ENCODE results near the gene RUNX2.
A peak's percentile ranks its signal among the peaks of the same experiment; 100 is the strongest.

RUNX2 gene

GRCh38 chr6:45411959-45412358, 83.8 kb downstream of the RUNX2 start:
- DNase-seq (ENCODE audit: low read depth in 2 of 2), result no peak

DNA sequence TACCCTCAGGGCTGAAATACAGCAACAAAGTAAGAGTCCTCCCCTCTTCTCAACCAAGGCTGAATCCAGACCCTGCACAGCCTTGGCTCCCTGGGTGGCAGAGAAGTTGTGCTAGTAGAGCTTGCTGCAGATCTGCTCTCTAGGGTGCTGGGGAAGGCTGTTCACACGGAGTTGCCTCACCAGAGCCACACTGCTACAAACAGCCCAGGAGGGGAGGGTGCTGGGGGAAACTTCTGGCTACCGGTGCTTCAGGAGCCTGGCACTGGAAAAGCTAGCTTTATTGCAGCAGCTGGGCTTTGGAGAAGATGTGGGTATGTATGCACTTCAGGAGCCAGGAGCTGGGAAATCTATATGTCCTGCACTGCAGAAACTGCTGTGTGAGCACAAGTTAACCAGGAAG, 87.2 kb downstream of the RUNX2 start:
- DNase-seq (ENCODE audit: low read depth in 2 of 2), result no peak

DNA sequence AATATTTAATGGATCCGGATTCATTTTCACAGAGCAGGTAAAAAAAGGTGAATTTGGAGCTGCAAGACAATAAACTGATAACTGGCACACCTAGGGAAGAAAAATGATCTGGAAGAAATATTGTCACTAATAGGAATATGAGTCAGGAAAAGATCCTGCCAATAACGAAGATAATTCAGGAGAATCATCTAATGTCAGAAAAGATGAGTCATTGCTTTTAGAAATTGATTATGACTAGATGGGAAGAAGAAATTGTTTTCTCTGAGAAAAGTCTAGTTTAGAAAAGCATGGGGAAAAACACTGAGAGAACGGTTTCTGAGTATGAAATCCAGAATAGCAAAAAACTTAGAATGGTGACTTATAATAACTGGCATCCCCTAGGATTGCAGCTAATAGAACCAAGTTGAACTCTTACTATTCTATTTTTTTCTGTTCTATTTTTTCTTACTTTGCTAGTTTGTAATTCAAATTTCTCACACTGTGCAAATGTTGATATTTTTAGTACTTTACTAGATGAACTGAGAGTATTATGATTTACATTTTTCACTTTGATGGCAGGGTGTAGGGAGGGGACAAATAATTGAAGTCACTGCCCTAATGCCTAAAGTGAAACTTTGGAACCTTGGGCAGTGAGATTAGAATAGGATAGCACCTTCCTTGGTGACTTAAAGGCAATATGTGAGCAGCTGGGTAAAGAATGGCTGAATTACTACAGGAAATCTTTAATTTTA, 87.8 kb downstream of the RUNX2 start:
- DNase-seq (ENCODE audit: low read depth in 2 of 2), result no peak

DNA sequence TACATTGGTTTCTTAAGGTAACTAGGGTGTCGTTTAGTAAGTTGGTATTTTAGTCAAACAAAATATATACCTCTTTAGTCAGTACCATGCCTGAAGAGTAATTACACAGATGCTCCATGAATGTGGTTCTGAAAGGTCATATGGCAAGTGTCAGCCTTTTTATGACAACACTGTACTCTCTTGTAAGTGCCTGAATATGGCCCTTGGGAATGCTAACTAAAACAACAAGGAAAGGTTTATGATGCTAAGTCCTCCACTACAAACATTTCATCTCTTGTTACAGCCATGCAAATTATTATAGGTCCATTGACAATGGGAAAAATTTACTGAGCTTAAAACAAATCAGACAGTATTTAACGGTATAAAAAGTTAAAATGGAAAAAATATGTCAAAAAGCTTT, 88.6 kb downstream of the RUNX2 start:
- no peak for DNase-seq (ENCODE audit: low read depth in 2 of 2)

DNA sequence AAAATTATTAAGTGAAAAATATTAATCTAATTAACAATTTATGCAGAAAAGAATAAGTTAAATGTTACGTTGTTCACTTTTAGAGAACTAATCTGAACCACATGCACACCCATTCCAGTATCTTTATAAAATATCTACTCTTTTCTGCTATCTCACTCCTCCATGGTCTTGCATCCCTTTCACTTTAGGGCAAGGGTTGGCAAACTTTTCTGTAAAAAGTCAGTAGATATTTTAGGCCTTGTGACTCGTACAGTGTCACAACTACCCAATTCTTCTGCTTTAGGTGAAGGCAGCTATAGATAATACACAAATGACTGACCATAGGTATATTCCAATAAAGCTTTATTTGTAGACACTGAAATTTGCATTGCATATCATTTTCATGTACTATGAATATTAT, 89.3 kb downstream of the RUNX2 start:
- DNase-seq (ENCODE audit: low read depth in 2 of 2), result no peak

- no peak for DNase-seq (ENCODE audit: low read depth in 2 of 2)
These were observed 91.5 kb downstream of the RUNX2 start for GRCh38 chr6:45419571-45420082.

DNA sequence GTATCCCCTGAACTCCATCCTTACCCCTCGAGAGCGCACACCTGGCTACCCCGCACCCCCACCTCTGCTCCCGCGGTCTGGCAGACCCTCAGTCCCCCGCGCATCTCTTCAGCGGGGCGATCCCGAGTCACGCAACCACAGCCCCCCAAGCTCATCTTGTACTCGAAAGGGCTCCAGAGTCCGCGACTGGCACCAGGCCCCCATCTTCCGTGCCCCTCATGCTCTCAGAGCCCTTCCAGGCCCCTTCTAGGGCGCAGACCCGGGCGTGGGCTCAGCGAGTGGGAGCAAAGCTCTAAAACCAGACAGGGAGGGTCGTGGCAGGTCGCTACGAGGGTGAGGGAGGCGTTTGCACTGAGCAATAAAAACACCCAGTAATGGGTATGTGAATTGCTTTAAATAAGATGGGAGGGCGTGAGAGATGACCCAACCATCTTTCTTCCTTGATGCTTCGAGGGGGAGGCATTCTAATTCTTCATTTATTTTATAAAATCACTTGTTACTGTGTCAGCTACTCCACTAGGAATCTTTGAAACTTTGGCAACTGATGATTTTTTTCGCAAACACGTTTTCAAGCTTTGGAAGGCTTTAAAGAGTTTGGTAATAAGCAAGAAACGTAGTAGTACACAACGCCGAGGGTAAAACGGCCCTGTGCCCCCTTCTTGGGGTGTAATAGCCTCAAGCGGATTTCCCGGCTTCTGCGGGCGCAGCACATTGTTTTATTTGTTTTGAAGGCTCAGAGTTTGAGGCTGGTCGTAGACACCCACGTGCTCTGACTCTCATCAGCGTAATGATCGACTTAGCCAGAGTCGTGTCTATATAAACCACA, 92.2 kb downstream of the RUNX2 start:
- peak in 1 of 2 experiments; percentile 44 for DNase-seq (ENCODE audit: low read depth in 2 of 2)

GRCh38 chr6:45420909-45421708, 93.0 kb downstream of the RUNX2 start:
- no peak for DNase-seq (ENCODE audit: low read depth in 2 of 2)

GRCh38 chr6:45421709-45422502, 93.8 kb downstream of the RUNX2 start:
- DNase-seq (ENCODE audit: low read depth in 2 of 2), result peak; percentile 26 to 28

DNA sequence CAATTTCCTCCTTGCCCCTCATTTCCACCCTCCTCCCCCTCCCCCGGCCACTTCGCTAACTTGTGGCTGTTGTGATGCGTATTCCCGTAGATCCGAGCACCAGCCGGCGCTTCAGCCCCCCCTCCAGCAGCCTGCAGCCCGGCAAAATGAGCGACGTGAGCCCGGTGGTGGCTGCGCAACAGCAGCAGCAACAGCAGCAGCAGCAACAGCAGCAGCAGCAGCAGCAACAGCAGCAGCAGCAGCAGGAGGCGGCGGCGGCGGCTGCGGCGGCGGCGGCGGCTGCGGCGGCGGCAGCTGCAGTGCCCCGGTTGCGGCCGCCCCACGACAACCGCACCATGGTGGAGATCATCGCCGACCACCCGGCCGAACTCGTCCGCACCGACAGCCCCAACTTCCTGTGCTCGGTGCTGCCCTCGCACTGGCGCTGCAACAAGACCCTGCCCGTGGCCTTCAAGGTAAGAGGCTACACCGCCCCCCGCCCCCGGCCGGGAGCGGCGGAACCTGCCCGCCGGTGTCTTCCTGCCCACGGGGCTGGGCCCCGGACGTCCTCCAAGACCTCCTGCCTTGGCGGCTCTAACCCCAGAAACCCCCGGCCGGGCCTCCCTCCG, 94.5 kb downstream of the RUNX2 start:
- no peak for DNase-seq (ENCODE audit: low read depth in 2 of 2)

GRCh38 chr6:45423111-45423823, 95.1 kb downstream of the RUNX2 start:
- DNase-seq (ENCODE audit: low read depth in 2 of 2), result no peak

DNA sequence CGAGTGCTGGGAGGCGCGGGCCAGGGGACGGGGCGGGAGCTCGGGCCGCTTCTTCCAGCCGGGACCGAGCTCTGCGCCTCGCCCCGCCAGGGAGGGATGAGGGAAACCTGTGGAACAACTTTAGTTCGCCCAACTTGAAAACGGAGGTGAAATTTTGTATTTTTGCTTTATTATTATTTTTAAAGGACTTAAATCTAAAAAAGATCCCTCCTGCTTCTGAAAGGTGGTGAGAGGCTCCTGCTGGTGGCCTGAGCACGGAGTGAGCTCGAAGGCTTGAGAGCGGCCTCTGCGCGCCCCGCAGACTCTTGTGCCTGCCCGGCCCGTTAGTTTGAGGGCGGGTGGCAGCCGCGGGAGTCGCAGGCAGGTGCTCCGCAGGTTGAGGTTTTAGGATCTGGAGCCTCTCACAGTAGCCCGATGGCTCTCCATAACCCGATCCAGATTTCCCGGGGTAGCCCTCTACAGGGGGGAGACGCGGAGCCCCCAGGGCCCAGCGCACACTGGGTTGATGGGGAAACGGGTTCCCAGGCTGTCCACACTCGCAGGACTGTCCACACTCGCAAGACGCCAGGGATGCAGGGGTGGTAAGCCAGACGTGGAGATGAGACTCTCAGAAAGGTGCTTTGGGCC, 95.8 kb downstream of the RUNX2 start:
- DNase-seq (ENCODE audit: low read depth in 2 of 2), result no peak

DNA sequence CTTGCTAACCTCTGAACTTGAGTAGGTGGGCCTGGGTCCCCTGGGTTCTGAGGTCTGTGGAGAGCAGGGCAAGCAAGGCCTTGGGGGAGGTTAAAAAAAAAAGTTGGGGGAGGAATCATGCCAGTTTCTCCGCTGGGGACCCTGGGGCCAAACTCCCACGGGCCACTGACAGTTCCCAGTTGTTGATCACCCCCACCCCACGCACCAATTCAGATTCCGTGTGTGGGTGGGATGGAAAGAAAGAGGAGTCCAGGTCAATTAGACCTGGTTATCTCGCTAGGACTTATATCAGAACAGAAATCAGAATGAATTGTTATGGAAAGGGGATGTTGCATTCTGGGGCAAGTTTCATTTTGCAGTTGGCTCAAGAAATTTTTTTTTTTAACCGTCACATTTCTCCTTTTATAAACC, 96.3 kb downstream of the RUNX2 start:
- DNase-seq (ENCODE audit: low read depth in 2 of 2), result no peak

DNA sequence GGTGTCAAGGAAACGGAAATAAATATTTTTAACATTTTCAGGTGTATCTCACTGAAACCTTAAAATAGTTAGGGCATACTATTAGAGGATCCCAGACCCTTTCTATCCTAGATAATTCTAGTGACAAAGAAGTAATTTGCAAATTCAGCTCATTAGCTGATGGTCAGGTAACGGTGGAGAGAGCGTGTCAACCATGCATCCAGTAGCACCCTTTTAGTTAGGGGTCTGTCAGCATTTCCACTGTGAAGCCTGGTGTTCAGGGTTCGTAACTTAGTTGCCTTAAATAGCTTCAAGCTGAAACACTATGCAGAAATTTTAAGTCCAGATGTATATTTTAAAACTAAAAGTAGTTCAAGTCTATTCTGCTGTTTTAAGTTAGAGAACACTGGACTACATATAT, 98.1 kb downstream of the RUNX2 start:
- DNase-seq (ENCODE audit: low read depth in 2 of 2), result no peak

DNA sequence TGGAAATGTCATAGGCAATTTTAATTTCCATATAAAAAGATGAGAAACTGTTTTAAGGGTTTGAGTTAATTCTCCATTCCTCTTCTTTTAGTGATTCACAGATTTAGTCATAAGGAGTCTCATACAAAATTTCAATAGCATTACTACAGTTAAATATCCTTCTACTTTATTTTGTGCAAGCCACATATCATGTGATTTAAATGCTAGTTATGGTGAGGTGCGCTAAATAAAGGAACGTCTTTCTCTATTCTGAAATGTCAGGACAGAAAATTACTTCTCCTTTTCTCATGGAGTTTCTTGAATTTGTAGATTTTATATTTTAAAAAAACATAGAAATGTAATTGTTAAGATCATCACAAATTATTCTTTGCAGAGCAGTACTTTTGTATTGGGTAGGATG, 99.6 kb downstream of the RUNX2 start:
- no peak for DNase-seq (ENCODE audit: low read depth in 2 of 2)

DNA sequence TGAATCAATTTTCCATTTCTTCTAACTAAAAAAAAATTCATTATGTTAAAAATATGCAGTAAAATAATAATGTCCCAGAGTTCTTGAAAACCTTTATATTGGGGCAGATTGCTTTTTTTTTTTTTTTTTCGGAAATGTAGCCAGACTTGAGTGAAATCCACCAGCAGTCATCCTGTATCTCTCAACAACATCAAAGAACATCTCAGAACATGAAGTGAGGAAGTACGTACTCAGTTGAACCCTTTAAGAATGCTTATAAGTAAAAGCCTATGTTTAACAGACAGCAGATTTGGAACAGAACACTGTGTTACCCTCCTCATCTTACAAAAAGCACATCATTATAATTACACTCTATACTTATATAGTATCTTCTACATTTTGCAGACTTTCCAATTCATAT, 100.6 kb downstream of the RUNX2 start:
- DNase-seq (ENCODE audit: low read depth in 2 of 2), result no peak

- DNase-seq (ENCODE audit: low read depth in 2 of 2), result no peak
These were observed 102.6 kb downstream of the RUNX2 start for GRCh38 chr6:45430590-45431202.

DNA sequence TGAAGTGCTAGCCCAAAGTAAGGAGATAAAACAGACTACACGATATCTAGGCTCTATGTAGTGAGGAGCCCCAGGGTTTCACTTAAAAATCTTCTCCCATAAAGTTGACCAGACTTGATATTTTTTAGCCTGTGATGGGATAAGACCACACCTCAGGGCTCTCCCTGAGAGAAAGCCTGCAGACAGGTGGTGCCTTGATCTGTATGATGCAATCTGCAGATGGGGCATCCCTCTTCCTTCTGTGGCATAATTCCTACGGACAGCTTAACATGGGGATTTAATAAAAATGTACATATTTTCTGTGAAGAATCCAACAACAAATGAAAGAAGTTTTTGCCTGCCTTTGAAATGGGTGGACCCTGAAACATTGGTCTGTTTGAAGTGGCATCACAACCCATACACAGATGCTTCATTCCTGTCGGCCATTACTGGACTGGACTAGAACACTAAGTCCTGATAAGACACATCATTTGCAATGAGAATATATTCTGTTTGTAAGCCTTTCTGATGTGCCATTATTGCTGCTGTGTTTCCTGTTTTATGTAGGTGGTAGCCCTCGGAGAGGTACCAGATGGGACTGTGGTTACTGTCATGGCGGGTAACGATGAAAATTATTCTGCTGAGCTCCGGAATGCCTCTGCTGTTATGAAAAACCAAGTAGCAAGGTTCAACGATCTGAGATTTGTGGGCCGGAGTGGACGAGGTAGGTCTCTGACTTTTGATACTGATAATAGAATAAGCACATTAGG, 103.4 kb downstream of the RUNX2 start:
- DNase-seq (ENCODE audit: low read depth in 2 of 2), result no peak

DNA sequence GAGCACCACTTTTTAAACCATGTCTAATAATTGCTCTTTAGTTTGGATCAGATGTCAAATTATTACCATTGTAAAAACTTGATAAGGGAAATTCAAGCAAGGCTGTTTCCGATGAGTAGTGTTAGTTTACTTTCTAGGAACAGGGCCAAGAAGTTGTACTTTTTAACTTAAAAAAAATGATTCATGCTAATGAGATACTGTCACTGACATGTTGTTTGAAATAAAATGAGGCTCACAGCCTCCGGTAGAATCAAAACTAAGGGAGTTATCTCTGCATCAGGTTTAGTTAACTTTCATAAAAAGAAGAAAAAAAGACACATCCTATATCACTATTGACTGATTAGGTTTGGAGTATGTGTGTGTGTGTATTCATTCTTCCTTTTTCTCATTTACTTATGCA, 104.8 kb downstream of the RUNX2 start:
- DNase-seq (ENCODE audit: low read depth in 2 of 2), result no peak
